SU-DHL-6 (cell line): Measurements from ENCODE around the gene WFIKKN2.

Source experiments
- H2AFZ ChIP-seq: fragments of 200-600 bp; sonication (generic); 2 replicates; pipeline ENCODE4 v1.6.1; 2014; ENCODE audit warnings: low read depth, mild to moderate bottlenecking, moderate library complexity, mixed read lengths, antibody characterized with exemption, low read length; ENCODE audit not compliant: severe bottlenecking
- H3F3A ChIP-seq: fragments of 200-600 bp; shearing (Covaris generic); 2 replicates; pipeline ENCODE4 v1.6.0; 2016; ENCODE audit warnings: antibody characterized with exemption, mild to moderate bottlenecking; ENCODE audit not compliant: insufficient read depth
- H3K27ac ChIP-seq: fragments of 200-600 bp; sonication (generic); 2 replicates; pipeline ENCODE4 v1.5.1; 2016; ENCODE audit warnings: low read depth, mild to moderate bottlenecking, low read length, moderate library complexity, mixed read lengths
- H3K27me3 ChIP-seq: fragments of 200-600 bp; sonication (generic), shearing (Covaris generic); 2 replicates; pipeline ENCODE4 v1.6.0; 2014; ENCODE audit warnings: mild to moderate bottlenecking, low read length
- H3K36me3 ChIP-seq: fragments of 200-600 bp; sonication (generic); 2 replicates; pipeline ENCODE4 v1.6.1; 2014; ENCODE audit warnings: mild to moderate bottlenecking, low read length, mixed read lengths
- H3K4me2 ChIP-seq: fragments of 300-600, 200-600 bp; shearing (Covaris generic), sonication (generic); 2 replicates; pipeline ENCODE4 v1.6.0; 2014; ENCODE audit warnings: low read length, low read depth, mild to moderate bottlenecking; ENCODE audit not compliant: poor library complexity, severe bottlenecking
- H3K4me3 ChIP-seq: fragments of 200-600 bp; sonication (generic); 2 replicates; pipeline ENCODE4 v1.5.1; 2014; ENCODE audit warnings: antibody characterized with exemption, low read length, mild to moderate bottlenecking, mixed read lengths; ENCODE audit not compliant: insufficient read depth, poor library complexity, severe bottlenecking
- H3K79me2 ChIP-seq: fragments of 200-600 bp; sonication (generic); 2 replicates; pipeline ENCODE4 v1.6.1; 2014; ENCODE audit warnings: mild to moderate bottlenecking, low read length, moderate library complexity; ENCODE audit not compliant: insufficient read depth
- H3K9ac ChIP-seq: fragments of 200-600 bp; sonication (generic); 2 replicates; pipeline ENCODE4 v1.7.0; 2014; ENCODE audit warnings: mild to moderate bottlenecking, low read length
- H3K9me2 ChIP-seq: fragments of 200-600 bp; sonication (generic); replicated peaks from 2 replicates; pipeline ENCODE4 v1.6.1; 2014; ENCODE audit warnings: low read length; ENCODE audit not compliant: insufficient read depth
- H3K9me3 ChIP-seq: fragments of 200-600 bp; sonication (generic); 2 replicates; pipeline ENCODE4 v1.6.1; 2014; ENCODE audit warnings: low read length, mixed read lengths; ENCODE audit not compliant: insufficient read depth
- H4K20me1 ChIP-seq: fragments of 200-600 bp; sonication (generic); 2 replicates; pipeline ENCODE4 v1.6.1; 2014; ENCODE audit warnings: low read depth, mild to moderate bottlenecking, antibody characterized with exemption, low read length, moderate library complexity, mixed read lengths
- EZH2phosphoT487 ChIP-seq: fragments of 200-600 bp; sonication (generic), shearing (Covaris generic); conservative IDR thresholded peaks from 2 replicates; pipeline ENCODE4 v1.6.1; 2018; ENCODE audit warnings: mild to moderate bottlenecking, antibody characterized with exemption, low read length, moderate library complexity, mixed read lengths
- TF ChIP-seq, protein P1 (sequence below): fragments of 200-600 bp; sonication (generic); IDR thresholded peaks from one replicate; pipeline ENCODE4 v1.5.1; 2017; ENCODE audit warnings: antibody characterized with exemption, mild to moderate bottlenecking, low read length, moderate library complexity; ENCODE audit not compliant: insufficient read depth, poor library complexity, severe bottlenecking

Gene WFIKKN2

DNA sequence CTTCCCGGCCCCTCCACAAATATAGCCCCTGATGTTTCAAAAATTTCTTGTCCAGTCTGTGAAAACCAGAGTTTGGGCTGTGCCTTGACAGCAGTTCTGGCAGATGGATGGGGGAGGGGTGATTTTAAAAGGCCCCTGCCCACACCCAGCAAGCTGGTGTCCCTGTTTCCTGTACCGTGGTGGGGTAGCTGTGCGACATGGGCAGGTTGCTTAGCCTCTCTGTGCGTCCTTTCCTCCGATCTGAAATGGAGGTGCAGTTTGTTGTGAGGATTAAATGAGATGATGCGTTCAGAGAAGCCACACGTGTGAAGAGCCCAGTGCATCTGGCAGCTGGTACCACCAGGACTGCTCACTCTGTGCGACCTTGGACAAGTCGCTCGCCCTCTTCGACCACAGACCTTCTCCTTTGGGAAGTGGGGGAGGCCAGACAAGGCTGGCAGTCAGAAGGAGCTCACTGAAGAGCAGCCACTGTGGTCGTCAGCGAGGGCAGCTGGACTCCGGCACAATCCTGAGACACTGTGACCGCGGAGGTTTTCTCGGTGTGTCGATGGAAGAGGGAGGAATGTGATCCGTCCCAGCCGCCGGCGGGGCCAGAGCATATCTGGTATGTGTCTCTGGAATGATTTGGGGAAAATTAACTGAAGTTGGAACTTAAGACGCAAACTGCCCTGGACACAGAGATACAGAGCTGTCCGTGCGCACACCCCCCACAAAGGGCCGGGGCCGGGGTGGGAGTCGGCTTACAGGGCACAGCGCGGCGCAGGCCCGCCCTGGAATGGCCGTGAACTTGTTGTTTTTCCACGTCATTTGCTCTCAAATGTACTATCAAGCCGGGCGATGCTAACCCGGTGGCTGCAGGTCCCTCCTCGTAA lies 721 bp upstream of the WFIKKN2 start:
- Histone ChIP-seq H3K9me3 (no peaks in the 10 kb centered on the region), H3K4me2 (no peak overlapping the region), H3K9me2 (no peaks in the 10 kb centered on the region), H3K9ac (no peak overlapping the region), H3K27me3 (no peaks in the 10 kb centered on the region), H3K4me3 (no peak overlapping the region), H2AFZ (no peak overlapping the region), H4K20me1 (no peaks in the 10 kb centered on the region), H3F3A (no peaks in the 10 kb centered on the region), H3K27ac (no peak overlapping the region), H3K36me3 (no peaks in the 10 kb centered on the region), H3K79me2 (no peaks in the 10 kb centered on the region)
- TF ChIP-seq EZH2phosphoT487: no peak
- TF ChIP-seq, protein P1, sequence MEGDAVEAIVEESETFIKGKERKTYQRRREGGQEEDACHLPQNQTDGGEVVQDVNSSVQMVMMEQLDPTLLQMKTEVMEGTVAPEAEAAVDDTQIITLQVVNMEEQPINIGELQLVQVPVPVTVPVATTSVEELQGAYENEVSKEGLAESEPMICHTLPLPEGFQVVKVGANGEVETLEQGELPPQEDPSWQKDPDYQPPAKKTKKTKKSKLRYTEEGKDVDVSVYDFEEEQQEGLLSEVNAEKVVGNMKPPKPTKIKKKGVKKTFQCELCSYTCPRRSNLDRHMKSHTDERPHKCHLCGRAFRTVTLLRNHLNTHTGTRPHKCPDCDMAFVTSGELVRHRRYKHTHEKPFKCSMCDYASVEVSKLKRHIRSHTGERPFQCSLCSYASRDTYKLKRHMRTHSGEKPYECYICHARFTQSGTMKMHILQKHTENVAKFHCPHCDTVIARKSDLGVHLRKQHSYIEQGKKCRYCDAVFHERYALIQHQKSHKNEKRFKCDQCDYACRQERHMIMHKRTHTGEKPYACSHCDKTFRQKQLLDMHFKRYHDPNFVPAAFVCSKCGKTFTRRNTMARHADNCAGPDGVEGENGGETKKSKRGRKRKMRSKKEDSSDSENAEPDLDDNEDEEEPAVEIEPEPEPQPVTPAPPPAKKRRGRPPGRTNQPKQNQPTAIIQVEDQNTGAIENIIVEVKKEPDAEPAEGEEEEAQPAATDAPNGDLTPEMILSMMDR: no peak

DNA sequence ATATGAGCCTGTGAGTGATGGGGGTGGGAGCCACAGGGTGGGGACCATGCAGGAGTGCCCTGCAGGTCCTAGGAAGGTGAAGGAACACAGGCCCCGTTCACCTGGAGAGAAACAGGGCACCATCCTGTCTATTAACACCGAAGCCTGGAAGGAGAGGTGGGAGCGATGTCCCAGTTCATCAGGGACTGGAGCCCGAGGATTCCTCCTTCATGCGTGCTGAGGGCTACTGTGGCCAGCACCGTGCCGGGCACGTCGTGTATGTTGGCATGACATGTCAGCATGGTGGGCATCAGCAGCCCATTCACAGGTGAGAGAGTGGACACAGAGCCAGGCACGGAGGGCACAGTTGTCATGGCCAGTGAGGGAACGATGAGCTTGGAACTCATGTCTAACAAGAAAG lies 1.4 kb downstream of the WFIKKN2 start:
- TF ChIP-seq, protein P1: no peak
- TF ChIP-seq EZH2phosphoT487: no peak
- no peaks in the 10 kb centered on the region for H3K36me3 ChIP-seq

DNA sequence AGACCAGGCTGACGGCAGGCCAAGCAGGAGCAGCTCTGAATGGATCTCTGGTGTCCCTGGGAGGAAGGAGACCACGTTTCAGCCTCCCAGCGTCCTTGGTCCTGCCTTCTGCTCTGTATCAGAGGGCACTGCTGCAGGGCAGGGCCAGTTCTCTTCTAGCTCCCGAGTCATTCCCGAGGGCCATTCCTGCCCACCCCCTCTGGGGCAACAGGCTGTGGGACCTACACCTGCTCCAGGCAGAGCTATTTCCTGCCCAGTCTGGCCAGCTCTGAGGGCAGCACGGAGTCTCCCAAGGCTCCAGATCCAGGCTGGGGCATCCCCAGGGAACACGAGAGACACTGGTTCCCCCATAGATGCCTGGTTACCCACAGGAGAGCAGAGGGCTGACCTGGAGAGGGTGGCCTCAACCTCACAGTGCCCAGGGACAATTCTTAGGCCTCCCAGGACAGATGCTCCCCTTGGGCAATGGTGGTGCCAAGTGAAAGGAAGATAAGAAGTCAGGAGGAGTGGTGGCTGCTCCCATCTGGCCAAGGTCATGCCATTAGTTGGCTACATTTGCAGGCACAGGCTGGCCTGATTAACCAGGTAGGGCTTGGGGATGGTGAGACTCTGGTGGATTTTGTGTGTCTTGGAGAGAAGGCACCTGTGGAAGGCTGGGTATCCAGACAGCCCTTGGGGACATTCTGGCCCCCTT lies 2.0 kb downstream of the WFIKKN2 start:
- no peak overlapping the region for H3K9ac ChIP-seq
- no peaks in the 10 kb centered on the region for H3F3A ChIP-seq
- H3K27ac ChIP-seq: no peak overlapping the region
- H3K9me3 ChIP-seq: no peaks in the 10 kb centered on the region
- no peak overlapping the region for H2AFZ ChIP-seq
- H4K20me1 ChIP-seq: no peaks in the 10 kb centered on the region
- H3K4me3 ChIP-seq: no peak overlapping the region
- H3K4me2 ChIP-seq: no peak overlapping the region
- no peaks in the 10 kb centered on the region for H3K79me2 ChIP-seq
- TF ChIP-seq EZH2phosphoT487: no peak
- TF ChIP-seq, protein P1: no peak
- no peaks in the 10 kb centered on the region for H3K27me3 ChIP-seq
- no peaks in the 10 kb centered on the region for H3K9me2 ChIP-seq
- H3K36me3 ChIP-seq: no peaks in the 10 kb centered on the region

More for the DNA sequence above, 1.4 kb downstream of the WFIKKN2 start:
- H3K9me2 ChIP-seq: no peaks in the 10 kb centered on the region
- no peak overlapping the region for H3K4me2 ChIP-seq
- H3K9me3 ChIP-seq: no peaks in the 10 kb centered on the region
- no peaks in the 10 kb centered on the region for H3F3A ChIP-seq
- no peak overlapping the region for H2AFZ ChIP-seq
- no peak overlapping the region for H3K27ac ChIP-seq
- H3K4me3 ChIP-seq: no peak overlapping the region
- no peaks in the 10 kb centered on the region for H4K20me1 ChIP-seq
- H3K79me2 ChIP-seq: no peaks in the 10 kb centered on the region
- H3K27me3 ChIP-seq: no peaks in the 10 kb centered on the region
- H3K9ac ChIP-seq: no peak overlapping the region
